ENCODE measurements around the gene CPA4.

CPA4 gene

GRCh38 chr7:130364451-130364850 lies 71.5 kb downstream of the CPA4 start:
- Mint-ChIP-seq H3K27me3 (ENCODE audit: low read depth) (no peaks in the 10 kb centered on the region), H3K4me3 (no peak overlapping the region), H3K36me3 (ENCODE audit: low read depth) (no peaks in the 10 kb centered on the region), H3K27ac (peak overlapping the region; percentile 93 to 99 (median 94)), H3K4me1 (peaks cover 59% of the 10 kb centered on the region), H3K9me3 (peaks cover 12% of the 10 kb centered on the region)
- TF ChIP-seq CTCF (IDR thresholded peaks at IDR 0.05; ENCODE audit: unreplicated experiment in 3 of 3), result no peak

- Mint-ChIP-seq H3K9me3 (peaks cover 7% of the 10 kb centered on the region), H3K36me3 (ENCODE audit: low read depth) (no peaks in the 10 kb centered on the region), H3K4me3 (peak overlapping the region in 2 of 3 experiments; percentile 22 to 65), H3K27ac (peak overlapping the region; percentile 93 to 99 (median 94)), H3K27me3 (ENCODE audit: low read depth) (no peaks in the 10 kb centered on the region), H3K4me1 (peaks cover 65% of the 10 kb centered on the region)
- no peak for TF ChIP-seq CTCF (IDR thresholded peaks at IDR 0.05; ENCODE audit: unreplicated experiment in 3 of 3)
Observed at GRCh38 chr7:130365088-130365487, 72.1 kb downstream of the CPA4 start.

GRCh38 chr7:130365511-130366441 lies 72.8 kb downstream of the CPA4 start:
- H3K27me3 Mint-ChIP-seq (ENCODE audit: low read depth), result no peaks in the 10 kb centered on the region
- TF ChIP-seq CTCF (IDR thresholded peaks at IDR 0.05; ENCODE audit: unreplicated experiment in 3 of 3), result no peak
- no peaks in the 10 kb centered on the region for H3K36me3 Mint-ChIP-seq (ENCODE audit: low read depth)
- peak overlapping the region; percentile 93 to 99 (median 94) for H3K27ac Mint-ChIP-seq
- no peaks in the 10 kb centered on the region for H3K9me3 Mint-ChIP-seq
- H3K4me3 Mint-ChIP-seq, result peak overlapping the region in 2 of 3 experiments; percentile 21 to 65
- H3K4me1 Mint-ChIP-seq, result peaks cover 72% of the 10 kb centered on the region

- H3K27ac Mint-ChIP-seq, result peak overlapping the region; percentile 93 to 99 (median 94)
Observed at GRCh38 chr7:130366564-130366963, 73.6 kb downstream of the CPA4 start.

GRCh38 chr7:130367088-130367755 lies 74.3 kb downstream of the CPA4 start:
- Mint-ChIP-seq H3K27me3 (ENCODE audit: low read depth) (no peaks in the 10 kb centered on the region), H3K36me3 (ENCODE audit: low read depth) (peaks cover 3% of the 10 kb centered on the region), H3K4me3 (peak overlapping the region in 1 of 3 experiments; percentile 49), H3K4me1 (peaks cover 80% of the 10 kb centered on the region), H3K9me3 (peaks cover 4% of the 10 kb centered on the region), H3K27ac (peak overlapping the region; percentile 93 to 99 (median 94))
- TF ChIP-seq CTCF (IDR thresholded peaks at IDR 0.05; ENCODE audit: unreplicated experiment in 3 of 3), result no peak

More at GRCh38 chr7:130366564-130366963, 73.6 kb downstream of the CPA4 start:
- Mint-ChIP-seq H3K27me3 (ENCODE audit: low read depth) (no peaks in the 10 kb centered on the region), H3K9me3 (no peaks in the 10 kb centered on the region), H3K4me3 (peak overlapping the region in 1 of 3 experiments; percentile 43), H3K36me3 (ENCODE audit: low read depth) (no peaks in the 10 kb centered on the region), H3K4me1 (peaks cover 73% of the 10 kb centered on the region)
- no peak for TF ChIP-seq CTCF (IDR thresholded peaks at IDR 0.05; ENCODE audit: unreplicated experiment in 3 of 3)

Data from nephron (organoid).